H1 (cell line): ENCODE measurements around the gene GDPD5. TPM values are rescaled to one million over a fixed set of nuclear protein-coding genes. Genes with fewer than 3 reads are reported as not detected.

ENCODE experiments used
- CTCF ChIA-PET: fragments of 300-600 bp; sonication (Branson Sonifier 250); formaldehyde crosslinking; loops from one replicate; lab custom pipeline; 2021; ENCODE audit not compliant: partially characterized antibody; lab: Charles Lee
- POLR2A ChIA-PET: fragments of 300-600 bp; sonication (Branson Sonifier 250); formaldehyde crosslinking; loops from one replicate; lab custom pipeline; 2021; ENCODE audit warnings: inconsistent platforms; ENCODE audit not compliant: partially characterized antibody; lab: Charles Lee
- DNase-seq, 2 experiments: peaks; one replicate each; pipeline versions ENCODE4 v3.0.0 to v3.0.0-alpha.2; 2010 to 2022; ENCODE audit warnings: low spot score in 2 of 2, low read depth in 1 of 2, mixed read lengths in 1 of 2
- FAIRE-seq: peaks from 2 replicates; lab custom pipeline; 2011; peaks lifted over from hg19 to GRCh38; lab: Jason Lieb, UNC
- H2AFZ ChIP-seq: 2 replicates; pipeline ENCODE4 v1.8.1; 2012; ENCODE audit warnings: low read length, inconsistent platforms
- H2AK5ac ChIP-seq: 2 replicates; pipeline ENCODE4 v1.6.1; 2013; ENCODE audit warnings: low read depth, low read length
- H2BK120ac ChIP-seq: replicated peaks from 2 replicates; pipeline ENCODE3; 2013; ENCODE audit warnings: low read depth, low read length, inconsistent platforms
- H2BK12ac ChIP-seq: 2 replicates; pipeline ENCODE4 v1.6.1; 2013; ENCODE audit warnings: low read depth, low read length
- H2BK15ac ChIP-seq: 2 replicates; pipeline ENCODE4 v1.6.1; 2013; ENCODE audit warnings: low read length
- H2BK20ac ChIP-seq: 2 replicates; pipeline ENCODE4 v1.6.1; 2013; ENCODE audit warnings: low read length
- H2BK5ac ChIP-seq: 2 replicates; pipeline ENCODE4 v1.6.1; 2013; ENCODE audit warnings: low read depth, low read length
- H3K14ac ChIP-seq: 2 replicates; pipeline ENCODE4 v1.6.1; 2013; ENCODE audit warnings: inconsistent platforms; ENCODE audit not compliant: insufficient read length
- H3K18ac ChIP-seq: 2 replicates; pipeline ENCODE4 v1.6.1; 2013; ENCODE audit warnings: low read length; ENCODE audit errors: extremely low read depth
- H3K23ac ChIP-seq: 2 replicates; pipeline ENCODE4 v1.6.1; 2013; ENCODE audit warnings: inconsistent platforms; ENCODE audit not compliant: insufficient read length
- H3K23me2 ChIP-seq: 2 replicates; pipeline ENCODE4 v1.6.1; 2013; ENCODE audit warnings: low read depth, low read length
- H3K27ac ChIP-seq: 2 replicates; pipeline ENCODE4 v1.6.1; 2011; ENCODE audit warnings: low read depth, low read length, inconsistent platforms
- H3K27me3 ChIP-seq, 4 experiments: replicated peaks in 1 of 4; 1 replicate in 1 of 4; 2 replicates in 3 of 4; pipeline versions ENCODE4 v1.6.1 to v1.8.1; 2011 to 2013; ENCODE audit warnings: low read length in 3 of 4, mild to moderate bottlenecking in 3 of 4, inconsistent platforms in 2 of 4, mixed read lengths in 2 of 4, moderate library complexity in 1 of 4; ENCODE audit not compliant: control insufficient read depth in 3 of 4, insufficient read depth in 3 of 4; ENCODE audit errors: extremely low read depth in 1 of 4
- H3K36me3 ChIP-seq, 4 experiments: 2 replicates each; pipeline versions ENCODE4 v1.6.1 to v1.8.1; 2011 to 2013; ENCODE audit warnings: mild to moderate bottlenecking in 4 of 4, low read length in 3 of 4, moderate library complexity in 2 of 4, control low read depth in 1 of 4, inconsistent platforms in 1 of 4; ENCODE audit not compliant: insufficient read depth in 4 of 4, control insufficient read depth in 2 of 4
- H3K4ac ChIP-seq: replicated peaks from 2 replicates; pipeline ENCODE3; 2013; ENCODE audit warnings: low read length, low read depth, mixed read lengths, inconsistent platforms; ENCODE audit not compliant: insufficient read length
- H3K4me1 ChIP-seq, 4 experiments: replicated peaks in 1 of 4; 1 replicate in 1 of 4; 2 replicates in 3 of 4; pipeline versions ENCODE4 v1.6.1 to v1.8.1; 2011 to 2013; ENCODE audit warnings: low read length in 3 of 4, inconsistent platforms in 2 of 4, mixed read lengths in 1 of 4; ENCODE audit not compliant: insufficient read depth in 4 of 4, control insufficient read depth in 3 of 4
- H3K4me2 ChIP-seq, 2 experiments: 2 replicates each; pipeline versions ENCODE4 v1.6.1 to v1.8.1; 2011 to 2013; ENCODE audit warnings: low read depth in 2 of 2, low read length in 2 of 2, control low read depth in 1 of 2, inconsistent platforms in 1 of 2, mild to moderate bottlenecking in 1 of 2; ENCODE audit not compliant: insufficient read depth in 1 of 2
- H3K4me3 ChIP-seq, 4 experiments: fragments of 200-600, 300-600 bp in 1 of 4; sonication (generic), shearing (Covaris generic), sonication (Bioruptor Twin) in 1 of 4; 2 replicates each; pipeline versions ENCODE4 v1.5.1 to v1.8.1; 2011 to 2016; ENCODE audit warnings: low read length in 4 of 4, low read depth in 3 of 4, control low read depth in 2 of 4, inconsistent platforms in 2 of 4, mild to moderate bottlenecking in 2 of 4, mixed read lengths in 1 of 4, moderate library complexity in 1 of 4; ENCODE audit not compliant: insufficient read depth in 2 of 4; ENCODE audit errors: extremely low read depth in 1 of 4
- H3K56ac ChIP-seq: replicated peaks from 2 replicates; pipeline ENCODE3; 2013; ENCODE audit warnings: low read depth, mild to moderate bottlenecking, mixed read lengths, low read length, inconsistent platforms; ENCODE audit not compliant: insufficient read length
- H3K79me1 ChIP-seq: 2 replicates; pipeline ENCODE4 v1.6.1; 2013; ENCODE audit warnings: low read depth, low read length, control low read depth
- H3K79me2 ChIP-seq, 2 experiments: 2 replicates each; pipeline versions ENCODE4 v1.6.1 to v1.8.1; 2012 to 2013; ENCODE audit warnings: low read length in 2 of 2, mild to moderate bottlenecking in 2 of 2, inconsistent platforms in 1 of 2; ENCODE audit not compliant: insufficient read depth in 2 of 2, control insufficient read depth in 1 of 2
- H3K9ac ChIP-seq, 4 experiments: replicated peaks in 1 of 4; 1 replicate in 1 of 4; 2 replicates in 3 of 4; pipeline versions ENCODE4 v1.6.1 to v1.8.1; 2011 to 2013; ENCODE audit warnings: low read depth in 3 of 4, low read length in 3 of 4, control low read depth in 2 of 4, mild to moderate bottlenecking in 2 of 4, moderate library complexity in 2 of 4, inconsistent platforms in 1 of 4; ENCODE audit errors: extremely low read depth in 1 of 4
- H3K9me3 ChIP-seq, 2 experiments: 2 replicates each; pipeline versions ENCODE4 v1.6.1 to v1.8.1; 2012 to 2013; ENCODE audit warnings: mild to moderate bottlenecking in 2 of 2, moderate library complexity in 2 of 2, control low read depth in 1 of 2, inconsistent platforms in 1 of 2, low read depth in 1 of 2, low read length in 1 of 2, mixed read lengths in 1 of 2; ENCODE audit not compliant: insufficient read depth in 2 of 2
- H4K20me1 ChIP-seq, 2 experiments: replicated peaks in 1 of 2; 2 replicates each; pipeline versions ENCODE3 to v1.8.1; 2011 to 2013; ENCODE audit warnings: inconsistent platforms in 2 of 2, low read length in 2 of 2, mild to moderate bottlenecking in 1 of 2; ENCODE audit not compliant: insufficient read depth in 2 of 2, control insufficient read depth in 1 of 2
- H4K5ac ChIP-seq: 2 replicates; pipeline ENCODE4 v1.6.1; 2013; ENCODE audit warnings: low read length, low read depth, mixed read lengths, inconsistent platforms; ENCODE audit not compliant: insufficient read length
- H4K8ac ChIP-seq: 2 replicates; pipeline ENCODE4 v1.8.0; 2013; ENCODE audit warnings: mild to moderate bottlenecking, moderate library complexity, low read length, inconsistent platforms; ENCODE audit not compliant: insufficient read depth; ENCODE audit errors: extremely low read depth
- H4K91ac ChIP-seq: replicated peaks from 2 replicates; pipeline ENCODE3; 2013; ENCODE audit warnings: low read length, mixed read lengths, inconsistent platforms; ENCODE audit not compliant: insufficient read length
- EGR1 ChIP-seq: IDR thresholded peaks from 2 replicates; pipeline ENCODE4 v1.6.1; 2011; ENCODE audit warnings: low read depth, low read length, borderline replicate concordance
- EP300 ChIP-seq, 2 experiments: IDR thresholded peaks; 1 replicate in 1 of 2; 2 replicates in 1 of 2; pipeline ENCODE4 v1.6.1; 2011 to 2012; ENCODE audit warnings: low read depth in 2 of 2, low read length in 2 of 2, mild to moderate bottlenecking in 2 of 2, borderline replicate concordance in 1 of 2, inconsistent platforms in 1 of 2, moderate library complexity in 1 of 2
- EZH2 ChIP-seq: fragments of 200-600 bp; sonication (generic); IDR thresholded peaks from 2 replicates; pipeline ENCODE4 v1.7.1; 2012; ENCODE audit warnings: low read depth, mild to moderate bottlenecking, moderate library complexity, low read length, inconsistent platforms; ENCODE audit not compliant: severe bottlenecking
- POLR2AphosphoS5 ChIP-seq: IDR thresholded peaks from 2 replicates; pipeline ENCODE4 v1.6.1; 2011; ENCODE audit warnings: low read depth, low read length
- RXRA ChIP-seq: IDR thresholded peaks from 2 replicates; pipeline ENCODE4 v1.6.1; 2011; ENCODE audit warnings: low read depth, mild to moderate bottlenecking, low read length, moderate library complexity; ENCODE audit not compliant: insufficient read depth
- SIN3A ChIP-seq, 2 experiments: IDR thresholded peaks in 1 of 2; conservative IDR thresholded peaks in 1 of 2; 2 replicates each; pipeline ENCODE4 v1.6.1; 2011 to 2012; ENCODE audit warnings: low read length in 2 of 2, improper control_type of control experiment in 1 of 2, low read depth in 1 of 2, mild to moderate bottlenecking in 1 of 2
- WGBS, 2 experiments: shearing (Covaris generic) in 1 of 2; methylation state at CpG; one replicate each; pipeline versions ENCODE4 v1.1.6 to v1.1.7; 2013 to 2015; ENCODE audit warnings: low lambda C conversion rate in 2 of 2, mixed read lengths in 2 of 2, inconsistent platforms in 1 of 2, low coverage in 1 of 2, missing lambda C conversion rate in 1 of 2; ENCODE audit not compliant: insufficient replicate concordance in 2 of 2, insufficient coverage in 1 of 2, insufficient read length in 1 of 2; ENCODE audit errors: extremely low coverage in 1 of 2, missing lambda C conversion rate in 1 of 2; 5-methylcytosine and 5-hydroxymethylcytosine counted together
- polyA plus RNA-seq, 7 experiments: library from polyadenylated mRNA; depleted of rRNA in 3 of 7; stranded (reverse) in 5 of 7; unstranded in 2 of 7; fragments of >200 nt in 5 of 7; fragments of 200-250 nt in 2 of 7; gene quantifications; 1 replicate in 5 of 7; 2 replicates in 1 of 7; 4 replicates in 1 of 7; pipeline versions ENCODE4 v1.2.1 to v1.2.3, GENCODE V29; 2011 to 2013; ENCODE audit warnings: missing spikeins in 2 of 7, mixed read lengths in 2 of 7
- total RNA-seq: library from RNA; stranded (reverse); fragmentation: NEBNext Ultra II Directional; extraction: Animal tissue kit (Norgen Biotek cat#: 25700); gene quantifications from 2 replicates; pipeline ENCODE4 v1.2.1, GENCODE V29; 2021

The GDPD5 gene
- total and polyA plus RNA-seq, 2 of the 8 experiments (the other 6 are each of a cell fraction or from before 2014, with no cell fraction given), result 7.8 to 8.6 TPM

DNA sequence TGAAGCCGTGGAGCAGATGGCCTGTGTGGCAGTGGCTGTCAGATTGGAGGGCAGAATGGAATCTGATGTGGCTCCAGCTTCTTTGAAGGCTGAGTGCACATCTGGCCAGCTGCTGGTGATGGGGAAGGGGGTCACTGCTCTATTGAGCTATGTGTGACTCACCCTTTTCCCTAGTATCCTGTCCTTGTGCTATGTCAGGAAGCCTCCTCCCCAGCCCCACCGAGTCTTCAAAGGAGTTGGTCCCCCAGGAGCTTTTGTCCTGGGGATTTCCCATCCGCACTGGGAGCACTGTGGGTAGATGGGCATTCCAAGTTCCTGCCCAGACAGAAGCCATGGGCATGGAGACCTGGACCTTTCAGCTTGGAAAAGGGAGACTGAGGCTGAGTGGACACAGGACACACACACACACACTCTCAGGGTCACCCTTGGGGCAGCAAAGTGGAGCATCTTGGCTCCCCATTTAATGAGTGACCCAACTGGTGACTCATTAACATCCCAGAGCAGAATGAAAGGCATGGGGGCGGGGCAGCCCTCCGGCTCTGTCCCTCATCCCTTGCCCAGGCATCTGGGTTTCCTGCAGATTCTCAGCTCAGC is 39.6 kb upstream of the GDPD5 start:
- ChIA-PET CTCF (interaction anchor here (1.0 to 17.4 kb wide), 12 partner anchors 6 to 140 kb away, joined by 3 to 344 read pairs (median 9); partner anchors contain the start of gene SERPINH1), POLR2A (interaction anchor here (0.7 to 35.1 kb wide), 14 partner anchors 2 to 292 kb away, joined by 3 to 1120 read pairs (median 3); partner anchors contain the start of gene SERPINH1)
- Histone ChIP-seq H3K9me3 (no peaks in the 10 kb centered on the region), H3K36me3 (peaks cover 26 to 43% (median 38%) of the 10 kb centered on the region in 4 experiments), H2AFZ (no peak overlapping the region), H3K79me1 (peaks cover 12% of the 10 kb centered on the region), H4K91ac (peak overlapping the region; percentile 81), H3K79me2 (peaks cover 11 to 68% of the 10 kb centered on the region in 2 experiments), H3K27me3 (no peaks in the 10 kb centered on the region), H4K8ac (peak overlapping the region; percentile 8; the same call in 1 of the 2 replicates), H2BK20ac (peak overlapping the region; percentile 66; the same call in 1 of the 2 replicates), H2BK5ac (peak overlapping the region; percentile 87), H2BK12ac (no peak overlapping the region), H3K18ac (peak overlapping the region; percentile 83; the same call in 1 of the 2 replicates), H3K27ac (peak overlapping the region; percentile 69; the same call in 1 of the 2 replicates), H2AK5ac (no peak overlapping the region), H3K14ac (no peak overlapping the region), H3K9ac (no peak overlapping the region; a peak in 1 of 7 replicates), H4K5ac (no peak overlapping the region), H3K4me2 (peak overlapping the region; percentile 82 to 95), H3K56ac (no peak overlapping the region), H4K20me1 (peaks cover 10 to 21% of the 10 kb centered on the region in 2 experiments), H3K4me1 (peaks cover 7 to 38% (median 24%) of the 10 kb centered on the region in 4 experiments), H3K4ac (peak overlapping the region; percentile 50), H2BK15ac (peak overlapping the region; percentile 0; the same call in 1 of the 2 replicates), H3K23ac (no peak overlapping the region), H3K4me3 (peak overlapping the region in 1 of 4 experiments; percentile 93; a peak in 3 of 8 replicates), H3K23me2 (peaks cover 12% of the 10 kb centered on the region), H2BK120ac (no peak overlapping the region)
- no peak for TF ChIP-seq EGR1
- peak in 1 of 2 experiments; percentile 75; a peak in 1 of 4 replicates for TF ChIP-seq SIN3A (conservative IDR thresholded peaks at IDR 0.05 in 1 of 2, IDR thresholded peaks at IDR 0.05 in 1 of 2; ENCODE audit: low read depth in 1 of 2, low read length in 2 of 2)
- TF ChIP-seq RXRA, result no peak
- TF ChIP-seq EZH2, result no peak
- peak; percentile 12 for TF ChIP-seq POLR2AphosphoS5
- TF ChIP-seq EP300 (IDR thresholded peaks at IDR 0.05; ENCODE audit: borderline replicate concordance in 1 of 2, low read depth in 2 of 2, low read length in 2 of 2), result no peak
- DNase-seq, result no peak
- 55% methylated on average over 5 of the region's 5 CpGs; no CpG with 5 or more reads in 1 of the 2 experiments for WGBS, 2 experiments
- no peak for FAIRE-seq
